Airway epithelial cell (primary cell): ENCODE results near the gene DOCK1. TPM values are rescaled to one million over a fixed set of nuclear protein-coding genes. Genes with fewer than 3 reads are reported as not detected.

ENCODE experiments used
- total RNA-seq: library from RNA; depleted of rRNA; stranded (reverse); fragments of >200 nt; gene quantifications from 2 replicates; pipeline ENCODE4 v1.2.3, GENCODE V29; 2015

The DOCK1 gene
- total RNA-seq: 33.3 and 35.8 TPM in 2 replicates

GRCh38 chr10:126904818-126905701 lies at the start of gene DOCK1:
Gene DOCK1 (plus strand): TSS chr10:126905428. CDS start chr10:126905518, 90 bp downstream.

DNA sequence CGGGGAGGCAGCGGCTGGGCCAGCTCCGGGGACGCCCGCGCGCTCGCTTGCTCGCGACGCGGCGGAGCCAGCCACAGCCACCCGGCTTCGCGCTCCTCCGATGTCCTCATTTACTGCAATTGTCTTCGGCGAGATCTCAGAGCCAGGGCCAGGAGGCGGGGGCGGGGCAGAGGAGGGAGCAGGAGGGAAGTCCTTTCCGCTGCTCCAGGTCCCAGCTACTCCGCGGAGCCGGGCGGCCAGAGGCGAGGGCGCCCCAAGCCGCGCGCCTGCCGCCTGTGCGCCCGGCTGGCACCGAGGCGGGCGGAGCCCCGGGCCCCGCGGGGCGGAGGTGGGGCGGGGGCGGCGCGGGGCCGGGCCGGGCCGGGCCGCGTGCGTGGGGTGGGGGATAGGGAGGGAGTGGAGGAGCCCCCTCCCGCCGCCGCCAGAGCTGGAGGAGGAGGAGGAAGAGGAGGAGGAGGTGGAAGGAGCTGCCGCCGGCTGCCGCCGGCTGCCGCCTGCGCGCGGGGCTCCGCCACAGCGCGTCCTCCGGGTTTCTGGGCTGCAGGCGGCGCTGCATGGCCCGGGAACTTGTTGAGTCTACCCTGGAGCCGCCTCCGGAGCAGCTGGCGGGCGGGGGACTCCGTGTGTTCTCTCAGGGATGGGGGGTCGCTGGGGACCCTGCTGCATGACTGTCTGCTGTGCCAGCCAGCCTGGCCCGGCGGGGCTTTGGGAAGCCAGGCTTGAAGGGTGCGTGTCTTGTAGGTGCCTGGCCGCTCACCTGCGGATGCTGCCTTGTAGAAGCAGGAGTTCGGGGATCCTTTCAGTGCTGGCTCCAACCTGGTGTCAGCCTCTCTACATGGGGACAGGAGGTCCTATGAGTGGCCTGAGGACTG lies 291.3 kb downstream of the DOCK1 start, which contains the start of gene INSYN2A:
Gene INSYN2A, minus strand, starts transcription at position 310 of the 872 bp plus-strand sequence. CDS start 20,196 bp downstream, outside the sequence.

Other genes starting within 250 kb of the DOCK1 start
- not detected in 2 replicates for gene C10orf90, start 234.7 kb upstream of the DOCK1 start, total RNA-seq